ENCODE results near the gene NOC2L. TPM values are rescaled to one million over a fixed set of nuclear protein-coding genes. Genes with fewer than 3 reads are reported as not detected.

Gene NOC2L
- total and polyA plus RNA-seq, 12 donors: 38.3 to 64.8 (median 43.5) TPM

DNA sequence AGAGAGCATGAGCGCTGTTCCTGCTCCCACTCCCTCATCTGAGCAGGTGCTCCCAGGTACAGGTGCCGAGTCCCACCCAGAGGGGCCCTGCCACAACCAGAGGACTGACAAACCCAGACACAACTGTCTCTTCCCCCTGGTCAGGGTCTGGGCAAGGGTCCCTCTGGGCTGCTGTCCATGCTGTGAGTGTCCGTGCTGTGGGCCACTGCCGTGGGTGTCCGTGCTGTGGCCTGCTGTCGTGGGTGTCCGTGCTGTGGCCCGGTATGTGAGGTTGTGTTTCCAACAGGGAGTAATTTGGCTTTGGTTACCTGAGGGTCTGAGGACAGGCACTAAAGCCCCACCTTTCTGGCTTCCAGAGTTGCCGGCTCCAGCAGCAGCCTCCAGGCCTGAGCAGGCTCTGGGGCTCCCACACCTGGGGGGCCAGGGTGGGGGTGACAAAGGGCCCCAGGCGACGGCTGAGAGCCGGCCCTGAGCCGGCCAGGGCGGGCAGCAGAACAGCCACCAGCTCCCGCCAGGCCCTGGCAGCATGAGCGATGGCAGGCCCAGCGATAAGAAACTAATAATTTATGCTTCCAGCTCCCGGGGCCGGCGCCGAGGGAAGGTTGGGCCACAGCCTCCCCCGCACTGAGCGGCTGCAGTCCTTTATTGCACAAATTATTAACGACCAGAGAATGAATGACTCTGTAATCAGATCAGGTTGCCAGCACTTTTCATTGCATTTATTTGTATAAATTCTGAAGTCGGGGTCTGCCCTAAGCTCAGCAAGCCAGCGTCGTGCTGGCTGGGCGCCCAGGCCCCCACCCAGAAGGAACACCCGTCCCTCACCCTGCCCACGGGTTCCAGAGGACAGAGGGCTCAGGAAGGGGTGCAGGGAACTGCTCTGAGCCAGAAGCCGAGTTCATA lies 42.6 kb downstream of the NOC2L start:
- ATAC-seq: no peak

DNA sequence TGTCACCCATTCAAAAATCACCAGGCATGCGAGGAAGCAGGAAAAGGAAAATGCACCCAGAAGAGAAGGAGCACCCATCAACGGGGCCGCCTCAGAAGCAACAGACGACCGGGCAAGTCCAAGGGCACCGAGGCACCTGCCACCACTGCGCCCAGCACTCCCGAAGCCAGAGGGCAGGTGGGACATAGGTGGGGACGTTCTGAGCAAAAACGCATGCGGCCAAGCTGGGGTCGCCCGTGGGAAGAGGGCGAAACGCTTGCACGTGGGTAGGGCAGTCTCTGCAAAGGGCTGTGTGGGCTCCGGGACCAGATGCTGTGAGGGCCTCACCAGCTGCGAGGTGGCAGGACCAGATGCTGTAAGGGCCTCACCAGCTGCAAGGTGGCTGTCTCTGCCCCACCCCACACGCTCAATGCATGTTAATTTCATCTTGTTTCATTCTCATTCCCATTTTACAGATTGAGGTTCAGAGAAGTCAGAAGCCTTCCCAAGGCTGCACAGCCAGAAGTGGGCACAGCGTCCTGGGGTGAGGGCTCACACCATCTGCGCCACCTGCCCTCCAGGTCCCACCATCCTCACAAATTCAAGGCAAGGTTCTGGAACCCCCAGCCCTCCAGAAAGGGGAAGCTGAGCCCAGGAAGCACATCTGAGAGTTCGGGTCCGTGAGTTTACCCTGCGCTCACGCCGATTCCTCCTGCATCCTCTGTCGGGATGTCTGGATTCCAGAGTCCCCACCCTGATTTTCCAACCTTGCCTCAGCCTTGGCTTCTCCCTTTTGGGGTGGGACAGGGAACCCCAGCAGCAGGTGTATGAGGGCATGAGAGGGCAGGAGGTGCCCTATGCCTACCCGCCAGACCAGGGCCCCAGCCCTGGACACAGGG lies 43.5 kb downstream of the NOC2L start:
- no peaks in the 10 kb centered on the region for H3K9me3 ChIP-seq
- no peak overlapping the region for H3K4me3 ChIP-seq
- no peak for ATAC-seq
- intact Hi-C loops (cut with DNase I): no loop called here
- H3K27ac ChIP-seq: no peak overlapping the region
- 78 to 83% methylated on average over 28 of the region's 28 CpGs for whole genome bisulfite sequencing, 2 donors
- TF ChIP-seq, protein P1, sequence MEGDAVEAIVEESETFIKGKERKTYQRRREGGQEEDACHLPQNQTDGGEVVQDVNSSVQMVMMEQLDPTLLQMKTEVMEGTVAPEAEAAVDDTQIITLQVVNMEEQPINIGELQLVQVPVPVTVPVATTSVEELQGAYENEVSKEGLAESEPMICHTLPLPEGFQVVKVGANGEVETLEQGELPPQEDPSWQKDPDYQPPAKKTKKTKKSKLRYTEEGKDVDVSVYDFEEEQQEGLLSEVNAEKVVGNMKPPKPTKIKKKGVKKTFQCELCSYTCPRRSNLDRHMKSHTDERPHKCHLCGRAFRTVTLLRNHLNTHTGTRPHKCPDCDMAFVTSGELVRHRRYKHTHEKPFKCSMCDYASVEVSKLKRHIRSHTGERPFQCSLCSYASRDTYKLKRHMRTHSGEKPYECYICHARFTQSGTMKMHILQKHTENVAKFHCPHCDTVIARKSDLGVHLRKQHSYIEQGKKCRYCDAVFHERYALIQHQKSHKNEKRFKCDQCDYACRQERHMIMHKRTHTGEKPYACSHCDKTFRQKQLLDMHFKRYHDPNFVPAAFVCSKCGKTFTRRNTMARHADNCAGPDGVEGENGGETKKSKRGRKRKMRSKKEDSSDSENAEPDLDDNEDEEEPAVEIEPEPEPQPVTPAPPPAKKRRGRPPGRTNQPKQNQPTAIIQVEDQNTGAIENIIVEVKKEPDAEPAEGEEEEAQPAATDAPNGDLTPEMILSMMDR (IDR thresholded peaks at IDR 0.05): no peak
- peaks cover 0 to 7% (median 0%) of the 10 kb centered on the region in 9 donors for H3K36me3 ChIP-seq
- H3K4me1 ChIP-seq: peaks cover 2 to 9% (median 5%) of the 10 kb centered on the region in 9 donors
- H3K27me3 ChIP-seq: peaks cover 9 to 92% (median 86%) of the 10 kb centered on the region in 7 donors
- peak in 1 of 2 donors; percentile 5 for DNase-seq

More for the DNA sequence above, 42.6 kb downstream of the NOC2L start:
- peak in 1 of 2 donors; percentile 6 for DNase-seq
- no peak overlapping the region for H3K27ac ChIP-seq
- H3K9me3 ChIP-seq: no peaks in the 10 kb centered on the region
- WGBS, 2 donors: 39 to 43% methylated on average over 31 of the region's 31 CpGs
- peaks cover 7 to 18% (median 12%) of the 10 kb centered on the region in 9 donors for H3K4me1 ChIP-seq
- no peak overlapping the region for H3K4me3 ChIP-seq
- H3K27me3 ChIP-seq: peaks cover 9 to 91% (median 84%) of the 10 kb centered on the region in 7 donors
- TF ChIP-seq, protein P1 (IDR thresholded peaks at IDR 0.05): no peak
- intact Hi-C loops (cut with DNase I): no loop called here
- H3K36me3 ChIP-seq: peaks cover 0 to 7% (median 0%) of the 10 kb centered on the region in 9 donors

DNA sequence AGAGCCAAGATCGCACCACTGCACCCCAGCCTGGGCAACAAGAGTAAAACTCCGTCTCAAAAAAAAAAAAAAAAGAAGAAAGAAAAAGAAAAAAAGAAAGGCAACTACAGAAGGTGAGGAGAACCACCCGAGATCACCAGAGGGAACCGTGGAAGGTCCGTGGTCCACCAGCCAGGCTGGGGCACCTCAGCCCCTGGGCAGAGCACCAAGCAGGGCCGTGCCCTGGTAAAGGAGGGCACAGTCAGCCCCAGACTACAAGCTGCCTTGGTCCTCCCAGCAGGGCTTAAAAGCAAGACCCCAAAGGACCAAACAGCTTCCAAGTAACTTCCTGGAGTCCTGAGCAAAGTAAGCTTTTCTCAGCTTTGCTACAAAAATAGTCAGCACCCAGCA lies 44.2 kb downstream of the NOC2L start:
- Histone ChIP-seq H3K27me3 (peaks cover 7 to 91% (median 85%) of the 10 kb centered on the region in 7 donors), H3K36me3 (peaks cover 0 to 7% (median 0%) of the 10 kb centered on the region in 9 donors), H3K27ac (no peak overlapping the region), H3K9me3 (no peaks in the 10 kb centered on the region), H3K4me3 (no peak overlapping the region), H3K4me1 (peaks cover 0 to 8% (median 0%) of the 10 kb centered on the region in 9 donors)
- DNase-seq: no peak
- WGBS, 2 donors: 75 to 81% methylated on average over 6 of the region's 6 CpGs
- intact Hi-C loops (cut with DNase I): no loop called here
- ATAC-seq: no peak
- TF ChIP-seq, protein P1 (IDR thresholded peaks at IDR 0.05): no peak
